Measurements from ENCODE around the gene DPEP1.

DNA sequence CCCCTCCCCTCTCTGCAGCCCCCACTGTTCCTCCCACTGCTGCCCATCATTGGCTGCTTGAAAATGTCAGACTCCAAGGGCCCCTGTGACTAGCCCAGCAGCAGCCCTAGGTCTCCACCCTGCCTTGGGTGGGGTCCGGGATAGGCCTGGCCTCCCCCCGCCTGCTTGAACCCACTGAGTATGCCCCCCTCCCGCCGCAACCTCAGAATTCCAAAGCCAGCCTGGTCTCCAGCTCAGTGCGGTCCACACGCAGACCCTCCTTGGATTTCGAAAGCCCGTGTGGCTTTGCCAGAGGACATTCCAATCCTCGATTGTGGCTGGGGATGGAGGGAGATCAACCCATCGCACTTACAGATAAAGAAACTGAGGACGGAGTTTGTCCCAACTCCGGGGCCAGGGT, 6.4 kb downstream of the DPEP1 start:
- TF ChIP-seq, protein P1, sequence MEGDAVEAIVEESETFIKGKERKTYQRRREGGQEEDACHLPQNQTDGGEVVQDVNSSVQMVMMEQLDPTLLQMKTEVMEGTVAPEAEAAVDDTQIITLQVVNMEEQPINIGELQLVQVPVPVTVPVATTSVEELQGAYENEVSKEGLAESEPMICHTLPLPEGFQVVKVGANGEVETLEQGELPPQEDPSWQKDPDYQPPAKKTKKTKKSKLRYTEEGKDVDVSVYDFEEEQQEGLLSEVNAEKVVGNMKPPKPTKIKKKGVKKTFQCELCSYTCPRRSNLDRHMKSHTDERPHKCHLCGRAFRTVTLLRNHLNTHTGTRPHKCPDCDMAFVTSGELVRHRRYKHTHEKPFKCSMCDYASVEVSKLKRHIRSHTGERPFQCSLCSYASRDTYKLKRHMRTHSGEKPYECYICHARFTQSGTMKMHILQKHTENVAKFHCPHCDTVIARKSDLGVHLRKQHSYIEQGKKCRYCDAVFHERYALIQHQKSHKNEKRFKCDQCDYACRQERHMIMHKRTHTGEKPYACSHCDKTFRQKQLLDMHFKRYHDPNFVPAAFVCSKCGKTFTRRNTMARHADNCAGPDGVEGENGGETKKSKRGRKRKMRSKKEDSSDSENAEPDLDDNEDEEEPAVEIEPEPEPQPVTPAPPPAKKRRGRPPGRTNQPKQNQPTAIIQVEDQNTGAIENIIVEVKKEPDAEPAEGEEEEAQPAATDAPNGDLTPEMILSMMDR (IDR thresholded peaks at IDR 0.05): no peak
- TF ChIP-seq POLR2A (IDR thresholded peaks at IDR 0.05): no peak

Measured in upper lobe of left lung (tissue), 4 donors.